ENCODE measurements around the gene MAGI1.

GRCh38 chr3:66073464-66074141, 34.9 kb upstream of the MAGI1 start:
- no peak for TF ChIP-seq CTCF (IDR thresholded peaks at IDR 0.05)
- no peak for TF ChIP-seq POLR2AphosphoS5 (IDR thresholded peaks at IDR 0.05)
